Trophoblast cell (in vitro differentiated cells and primary cell): Measurements from ENCODE around the gene CD1B.

ENCODE experiments used
- DNase-seq, 2 donors: peaks; one replicate each; pipeline ENCODE4 v3.0.0-alpha.2; 2016
- H2AFZ ChIP-seq: 2 replicates; pipeline ENCODE4 v1.6.1; 2013; ENCODE audit warnings: low read length, moderate library complexity, mild to moderate bottlenecking; ENCODE audit not compliant: insufficient read depth, poor library complexity
- H2AK5ac ChIP-seq: 2 replicates; pipeline ENCODE4 v1.6.1; 2013; ENCODE audit warnings: mild to moderate bottlenecking, low read length
- H2BK120ac ChIP-seq: 2 replicates; pipeline ENCODE4 v1.6.1; 2013; ENCODE audit warnings: low read length, mild to moderate bottlenecking, moderate library complexity; ENCODE audit not compliant: insufficient read depth, poor library complexity
- H2BK12ac ChIP-seq: 2 replicates; pipeline ENCODE4 v1.6.1; 2013; ENCODE audit warnings: mild to moderate bottlenecking, low read length, moderate library complexity
- H2BK5ac ChIP-seq: 2 replicates; pipeline ENCODE4 v1.6.1; 2013; ENCODE audit warnings: low read length, low read depth, moderate library complexity, mild to moderate bottlenecking; ENCODE audit not compliant: poor library complexity
- H3K14ac ChIP-seq: 2 replicates; pipeline ENCODE4 v1.6.1; 2013; ENCODE audit warnings: mild to moderate bottlenecking, low read length
- H3K18ac ChIP-seq: 2 replicates; pipeline ENCODE4 v1.6.1; 2013; ENCODE audit warnings: mild to moderate bottlenecking, low read length
- H3K23ac ChIP-seq: 2 replicates; pipeline ENCODE4 v1.6.1; 2013; ENCODE audit warnings: low read length
- H3K27ac ChIP-seq: 2 replicates; pipeline ENCODE4 v1.5.1; 2013; ENCODE audit warnings: low read depth, mild to moderate bottlenecking, inconsistent platforms, low read length, moderate library complexity
- H3K27me3 ChIP-seq: 2 replicates; pipeline ENCODE4 v1.6.1; 2013; ENCODE audit warnings: inconsistent platforms, mild to moderate bottlenecking, low read length, moderate library complexity; ENCODE audit not compliant: insufficient read depth
- H3K36me3 ChIP-seq, 2 experiments: 1 replicate in 1 of 2; 2 replicates in 1 of 2; pipeline ENCODE4 v1.6.1; 2013; ENCODE audit warnings: low read length in 2 of 2, mild to moderate bottlenecking in 2 of 2, moderate library complexity in 1 of 2; ENCODE audit not compliant: insufficient read depth in 2 of 2, control insufficient read depth in 1 of 2
- H3K4ac ChIP-seq: 2 replicates; pipeline ENCODE4 v1.6.1; 2013; ENCODE audit warnings: low read depth, mild to moderate bottlenecking, low read length, moderate library complexity
- H3K4me1 ChIP-seq, 2 experiments: 1 replicate in 1 of 2; 2 replicates in 1 of 2; pipeline ENCODE4 v1.6.1; 2013; ENCODE audit warnings: low read length in 2 of 2, mild to moderate bottlenecking in 2 of 2, moderate library complexity in 1 of 2; ENCODE audit not compliant: insufficient read depth in 2 of 2, control insufficient read depth in 1 of 2
- H3K4me2 ChIP-seq: 2 replicates; pipeline ENCODE4 v1.6.1; 2013; ENCODE audit warnings: inconsistent platforms, mild to moderate bottlenecking, low read length, moderate library complexity
- H3K4me3 ChIP-seq: 2 replicates; pipeline ENCODE4 v1.5.1; 2013; ENCODE audit warnings: mild to moderate bottlenecking, low read depth, low read length, inconsistent platforms
- H3K79me1 ChIP-seq: one replicate; pipeline ENCODE4 v1.6.1; 2013; ENCODE audit warnings: low read length
- H3K79me2 ChIP-seq: 2 replicates; pipeline ENCODE4 v1.6.1; 2013; ENCODE audit warnings: low read length, mild to moderate bottlenecking; ENCODE audit not compliant: control insufficient read depth, insufficient read depth, poor library complexity
- H3K9ac ChIP-seq: 2 replicates; pipeline ENCODE4 v1.6.1; 2013; ENCODE audit warnings: mild to moderate bottlenecking, low read length
- H3K9me3 ChIP-seq: 2 replicates; pipeline ENCODE4 v1.6.1; 2013; ENCODE audit warnings: low read depth, mild to moderate bottlenecking, control low read depth, inconsistent platforms, low read length; ENCODE audit not compliant: insufficient read depth
- H4K12ac ChIP-seq: 2 replicates; pipeline ENCODE4 v1.6.1; 2013; ENCODE audit warnings: low read depth, mild to moderate bottlenecking, low read length, moderate library complexity
- H4K8ac ChIP-seq: 2 replicates; pipeline ENCODE4 v1.6.1; 2013; ENCODE audit warnings: low read depth, mild to moderate bottlenecking, low read length, moderate library complexity
- H4K91ac ChIP-seq: one replicate; pipeline ENCODE4 v1.6.1; 2013; ENCODE audit warnings: low read depth, mild to moderate bottlenecking, low read length, moderate library complexity
- WGBS: extraction: QIAGEN DNeasy Blood & Tissue Kit; methylation state at CpG from one replicate; pipeline ENCODE4 v1.1.7; 2013; ENCODE audit warnings: missing lambda C conversion rate; ENCODE audit not compliant: insufficient read length, insufficient coverage; ENCODE audit errors: extremely low coverage; 5-methylcytosine and 5-hydroxymethylcytosine counted together

Gene CD1B

DNA sequence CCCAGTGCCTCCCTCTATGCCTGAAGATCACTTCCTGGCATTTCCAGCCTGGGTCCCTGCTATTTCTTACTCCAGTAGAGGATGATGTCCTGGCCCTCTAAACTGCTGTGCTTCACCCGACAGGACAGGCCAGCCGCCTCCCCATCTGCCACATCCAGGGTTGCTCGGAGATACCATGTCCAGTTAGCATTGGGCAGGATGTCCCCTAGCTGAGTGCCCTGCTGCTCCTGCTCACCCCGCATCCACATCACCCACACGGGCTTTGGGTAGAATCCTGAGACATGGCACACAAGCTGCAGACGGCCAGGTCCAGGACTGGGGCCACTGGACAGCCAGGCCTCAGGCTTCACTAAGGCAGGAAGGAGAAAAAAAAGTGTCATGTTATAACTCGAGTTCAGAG is 2.0 kb downstream of the CD1B start:
- Histone ChIP-seq H3K4ac (no peak overlapping the region), H3K27ac (no peak overlapping the region), H3K14ac (no peak overlapping the region), H3K18ac (no peak overlapping the region), H3K4me1 (no peaks in the 10 kb centered on the region), H2AFZ (no peak overlapping the region), H2BK12ac (no peak overlapping the region), H2BK5ac (no peak overlapping the region), H2AK5ac (no peak overlapping the region), H3K4me2 (no peak overlapping the region), H3K23ac (no peak overlapping the region), H4K12ac (no peak overlapping the region), H3K9me3 (no peaks in the 10 kb centered on the region), H4K91ac (no peak overlapping the region), H3K27me3 (no peaks in the 10 kb centered on the region), H3K4me3 (no peak overlapping the region), H3K9ac (no peak overlapping the region), H4K8ac (no peak overlapping the region), H3K79me2 (no peaks in the 10 kb centered on the region), H3K36me3 (no peaks in the 10 kb centered on the region), H3K79me1 (no peaks in the 10 kb centered on the region), H2BK120ac (no peak overlapping the region)
- no CpG with 5 or more reads among the region's 7 CpGs for WGBS
- DNase-seq = no peak

DNA sequence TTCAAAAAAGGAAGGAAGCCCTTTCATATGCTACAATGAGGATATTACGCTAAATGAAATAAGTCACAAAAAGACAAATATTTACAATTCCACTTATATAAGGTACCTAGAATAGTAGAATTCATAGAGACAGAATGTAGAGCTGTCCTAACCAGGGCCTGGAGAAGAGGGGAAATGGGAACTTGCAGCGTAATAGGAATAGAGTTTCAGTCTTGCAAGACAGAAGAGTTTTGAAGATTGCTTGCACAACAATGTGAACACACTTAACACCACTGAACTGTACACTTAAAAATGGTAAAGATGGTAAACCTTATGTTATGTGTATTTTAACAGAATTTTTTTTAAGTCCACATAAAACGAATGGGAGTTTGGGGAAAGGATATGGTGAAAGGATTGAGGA is 2.9 kb downstream of the CD1B start:
- H3K27me3 ChIP-seq = no peaks in the 10 kb centered on the region
- no peak overlapping the region for H3K9ac ChIP-seq
- H3K9me3 ChIP-seq = no peaks in the 10 kb centered on the region
- no peak overlapping the region for H3K27ac ChIP-seq
- H4K12ac ChIP-seq = no peak overlapping the region
- no peak overlapping the region for H3K18ac ChIP-seq
- no peaks in the 10 kb centered on the region for H3K36me3 ChIP-seq
- H4K8ac ChIP-seq = no peak overlapping the region
- no peaks in the 10 kb centered on the region for H3K79me2 ChIP-seq
- DNase-seq = no peak
- H2BK120ac ChIP-seq = no peak overlapping the region
- no peak overlapping the region for H3K23ac ChIP-seq
- no peak overlapping the region for H3K4me3 ChIP-seq
- H3K4ac ChIP-seq = no peak overlapping the region
- no peak overlapping the region for H3K4me2 ChIP-seq
- H3K14ac ChIP-seq = no peak overlapping the region
- no peak overlapping the region for H4K91ac ChIP-seq
- no peaks in the 10 kb centered on the region for H3K79me1 ChIP-seq
- WGBS = 100% methylated on average over 1 of the region's 3 CpGs
- no peak overlapping the region for H2AFZ ChIP-seq
- no peak overlapping the region for H2AK5ac ChIP-seq
- no peak overlapping the region for H2BK5ac ChIP-seq
- H3K4me1 ChIP-seq = no peaks in the 10 kb centered on the region
- H2BK12ac ChIP-seq = no peak overlapping the region

DNA sequence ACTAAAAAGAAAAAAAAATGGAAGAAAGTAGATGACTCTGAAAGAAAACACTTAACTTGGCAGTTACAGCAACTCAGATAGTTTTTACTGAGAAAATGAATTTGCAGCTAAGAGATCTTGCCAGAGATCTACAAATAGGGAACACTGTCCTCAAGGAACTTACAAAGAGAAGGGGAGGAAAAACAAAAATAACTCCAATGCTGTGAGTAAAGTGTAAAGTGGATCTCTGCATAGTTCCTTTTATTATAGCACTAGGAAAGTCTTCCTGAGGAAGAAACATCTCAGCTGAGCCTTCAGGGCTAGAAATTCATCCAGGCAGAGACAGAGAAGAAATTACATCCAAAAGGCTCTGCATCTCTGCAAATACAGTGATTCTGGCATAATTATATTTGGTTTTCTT is 3.9 kb downstream of the CD1B start:
- H2AFZ ChIP-seq = no peak overlapping the region
- no peak overlapping the region for H3K27ac ChIP-seq
- no peaks in the 10 kb centered on the region for H3K36me3 ChIP-seq
- DNase-seq = no peak
- H3K79me1 ChIP-seq = no peaks in the 10 kb centered on the region
- no peak overlapping the region for H3K4me2 ChIP-seq
- no peak overlapping the region for H4K12ac ChIP-seq
- no peak overlapping the region for H3K4me3 ChIP-seq
- no peak overlapping the region for H3K14ac ChIP-seq
- H2BK12ac ChIP-seq = no peak overlapping the region
- no peak overlapping the region for H2AK5ac ChIP-seq
- no peaks in the 10 kb centered on the region for H3K27me3 ChIP-seq
- H2BK5ac ChIP-seq = no peak overlapping the region
- no peaks in the 10 kb centered on the region for H3K79me2 ChIP-seq
- H2BK120ac ChIP-seq = no peak overlapping the region
- H3K9me3 ChIP-seq = no peaks in the 10 kb centered on the region
- no peak overlapping the region for H3K18ac ChIP-seq
- no peak overlapping the region for H4K91ac ChIP-seq
- H3K23ac ChIP-seq = no peak overlapping the region
- H3K4me1 ChIP-seq = no peaks in the 10 kb centered on the region
- H3K4ac ChIP-seq = no peak overlapping the region
- no peak overlapping the region for H3K9ac ChIP-seq
- no peak overlapping the region for H4K8ac ChIP-seq

DNA sequence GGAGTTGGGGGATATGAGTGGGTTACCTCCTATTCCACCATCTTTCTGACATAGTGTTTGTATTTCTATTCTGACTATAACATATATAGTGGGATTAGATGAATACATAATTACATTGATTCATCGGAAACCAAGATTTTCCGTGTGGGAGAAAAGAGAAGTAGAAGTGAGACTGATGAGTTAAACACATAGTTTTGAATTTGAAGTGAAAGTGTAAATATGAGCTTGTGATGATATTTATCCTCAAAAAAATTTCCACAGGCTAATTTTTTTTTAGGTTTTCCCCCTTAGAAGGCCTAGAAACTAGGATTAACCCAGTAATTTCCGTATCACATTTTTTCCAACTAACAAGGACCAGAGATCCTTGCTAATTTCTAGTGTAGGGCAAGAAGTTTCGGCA is 6.9 kb downstream of the CD1B start:
- H3K9ac ChIP-seq = no peak overlapping the region
- no peaks in the 10 kb centered on the region for H3K27me3 ChIP-seq
- no peaks in the 10 kb centered on the region for H3K4me1 ChIP-seq
- H3K9me3 ChIP-seq = no peaks in the 10 kb centered on the region
- H4K12ac ChIP-seq = no peak overlapping the region
- no peak overlapping the region for H3K23ac ChIP-seq
- DNase-seq = no peak
- WGBS = no CpG with 5 or more reads among the region's 4 CpGs
- no peak overlapping the region for H2BK120ac ChIP-seq
- H4K91ac ChIP-seq = no peak overlapping the region
- no peak overlapping the region for H2AK5ac ChIP-seq
- H3K4ac ChIP-seq = no peak overlapping the region
- H3K79me1 ChIP-seq = no peaks in the 10 kb centered on the region
- H3K18ac ChIP-seq = no peak overlapping the region
- no peak overlapping the region for H2BK5ac ChIP-seq
- no peak overlapping the region for H4K8ac ChIP-seq
- no peak overlapping the region for H3K4me2 ChIP-seq
- H2BK12ac ChIP-seq = no peak overlapping the region
- no peak overlapping the region for H3K27ac ChIP-seq
- no peak overlapping the region for H3K4me3 ChIP-seq
- no peaks in the 10 kb centered on the region for H3K79me2 ChIP-seq
- no peaks in the 10 kb centered on the region for H3K36me3 ChIP-seq
- no peak overlapping the region for H2AFZ ChIP-seq
- no peak overlapping the region for H3K14ac ChIP-seq

DNA sequence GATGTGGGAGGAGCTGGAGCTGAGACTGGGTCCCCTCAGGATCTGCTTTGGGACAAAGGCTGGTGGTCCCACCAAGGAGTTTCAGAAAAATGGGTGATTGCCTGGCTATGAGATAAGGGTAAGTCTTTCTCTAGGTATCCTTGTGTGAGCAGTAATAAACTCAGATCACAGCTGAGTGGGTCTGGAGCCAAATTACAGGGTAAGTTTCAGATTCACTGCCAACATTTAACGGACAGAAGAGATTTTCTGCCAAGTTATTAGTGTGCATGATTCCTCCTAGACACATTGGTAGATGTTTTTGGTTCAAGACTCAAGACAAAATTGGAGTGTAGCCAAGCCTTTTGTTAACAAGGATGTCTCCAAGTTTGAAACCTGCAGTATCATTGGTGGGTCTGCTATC is 7.5 kb downstream of the CD1B start:
- H4K12ac ChIP-seq = no peak overlapping the region
- no peak overlapping the region for H4K91ac ChIP-seq
- no peak overlapping the region for H3K4me2 ChIP-seq
- no peak overlapping the region for H2AK5ac ChIP-seq
- H3K27ac ChIP-seq = no peak overlapping the region
- H2BK120ac ChIP-seq = no peak overlapping the region
- no peak overlapping the region for H3K4ac ChIP-seq
- H4K8ac ChIP-seq = no peak overlapping the region
- no peak overlapping the region for H2BK12ac ChIP-seq
- no peaks in the 10 kb centered on the region for H3K79me2 ChIP-seq
- H3K4me3 ChIP-seq = no peak overlapping the region
- no peak overlapping the region for H3K14ac ChIP-seq
- H3K4me1 ChIP-seq = no peaks in the 10 kb centered on the region
- no peaks in the 10 kb centered on the region for H3K36me3 ChIP-seq
- DNase-seq = no peak
- no peak overlapping the region for H2BK5ac ChIP-seq
- WGBS = no CpG with 5 or more reads among the region's 1 CpG
- no peaks in the 10 kb centered on the region for H3K79me1 ChIP-seq
- H2AFZ ChIP-seq = no peak overlapping the region
- H3K27me3 ChIP-seq = no peaks in the 10 kb centered on the region
- H3K23ac ChIP-seq = no peak overlapping the region
- no peak overlapping the region for H3K18ac ChIP-seq
- H3K9me3 ChIP-seq = no peaks in the 10 kb centered on the region
- H3K9ac ChIP-seq = no peak overlapping the region
